ENCODE results near the gene NAT8. TPM values are rescaled to one million over a fixed set of nuclear protein-coding genes. Genes with fewer than 3 reads are reported as not detected.
"Not testable (repeated sequence)": the region's sequence is repeated elsewhere in the genome, so short reads cannot be mapped to it uniquely, and the experiment has no call there.

Gene NAT8
- total and polyA plus RNA-seq, 3 donors from 2014 or later: 6.0 TPM; not detected in 2

- 35 to 42% methylated on average over 5 of the region's 5 CpGs for WGBS, 2 donors
- H3K36me3 ChIP-seq (ENCODE audit: low read depth, missing control alignments); H3K9me3 ChIP-seq; H3K27ac ChIP-seq; intact Hi-C loops (cut with DNase I; ENCODE audit: low total_unique reads); H3K4me3 ChIP-seq; H3K4me1 ChIP-seq; H3K27me3 ChIP-seq: not testable (repeated sequence)
- peak in 2 of 3 experiments; percentile 36 to 49 for TF ChIP-seq CTCF (IDR thresholded peaks at IDR 0.05)
- DNase-seq: peak; percentile 70
Observed at GRCh38 chr2:73679951-73680571, 37.8 kb upstream of the NAT8 start.

GRCh38 chr2:73679237-73679636 is 37.0 kb upstream of the NAT8 start:
- H3K36me3 ChIP-seq (ENCODE audit: low read depth, missing control alignments); H3K27ac ChIP-seq; H3K27me3 ChIP-seq; DNase-seq; H3K4me1 ChIP-seq; H3K9me3 ChIP-seq; H3K4me3 ChIP-seq; intact Hi-C loops (cut with DNase I; ENCODE audit: low total_unique reads): not testable (repeated sequence)
- 79 to 88% methylated on average over 2 of the region's 2 CpGs for WGBS, 2 donors

- H3K27ac ChIP-seq; DNase-seq; intact Hi-C loops (cut with DNase I; ENCODE audit: low total_unique reads); H3K9me3 ChIP-seq; H3K36me3 ChIP-seq (ENCODE audit: low read depth, missing control alignments); H3K27me3 ChIP-seq; H3K4me3 ChIP-seq; H3K4me1 ChIP-seq: not testable (repeated sequence)
- 57 to 68% methylated on average over 2 of the region's 2 CpGs for WGBS, 2 donors
Observed at GRCh38 chr2:73678008-73678407, 35.8 kb upstream of the NAT8 start.

GRCh38 chr2:73676211-73676610 is 34.0 kb upstream of the NAT8 start:
- H3K36me3 ChIP-seq (ENCODE audit: low read depth, missing control alignments); H3K27ac ChIP-seq; H3K27me3 ChIP-seq; DNase-seq; H3K4me1 ChIP-seq; intact Hi-C loops (cut with DNase I; ENCODE audit: low total_unique reads); H3K4me3 ChIP-seq; H3K9me3 ChIP-seq: not testable (repeated sequence)
- WGBS, 2 donors: 81 to 86% methylated on average over 6 of the region's 6 CpGs

GRCh38 chr2:73674696-73675157 is 32.5 kb upstream of the NAT8 start:
- H3K4me1 ChIP-seq; H3K4me3 ChIP-seq; DNase-seq; H3K27ac ChIP-seq; H3K27me3 ChIP-seq; H3K36me3 ChIP-seq (ENCODE audit: low read depth, missing control alignments); H3K9me3 ChIP-seq; intact Hi-C loops (cut with DNase I; ENCODE audit: low total_unique reads): not testable (repeated sequence)
- 79 to 80% methylated on average over 1 of the region's 1 CpG for WGBS, 2 donors

GRCh38 chr2:73669976-73670375 is 27.8 kb upstream of the NAT8 start:
- WGBS, 2 donors: 84 to 89% methylated on average over 5 to 6 of the region's 6 CpGs
- H3K4me1 ChIP-seq; H3K27me3 ChIP-seq; H3K4me3 ChIP-seq; DNase-seq; H3K36me3 ChIP-seq (ENCODE audit: low read depth, missing control alignments); H3K9me3 ChIP-seq; H3K27ac ChIP-seq; intact Hi-C loops (cut with DNase I; ENCODE audit: low total_unique reads): not testable (repeated sequence)

GRCh38 chr2:73667239-73667638 is 25.0 kb upstream of the NAT8 start:
- H3K27me3 ChIP-seq, H3K4me3 ChIP-seq: not testable (repeated sequence)
- WGBS, 2 donors: 97 to 98% methylated on average over 3 of the region's 3 CpGs

GRCh38 chr2:73654175-73654574 is 12.0 kb upstream of the NAT8 start:
- DNase-seq: no peak
- TF ChIP-seq CTCF (IDR thresholded peaks at IDR 0.05) (no peak), POLR2A (IDR thresholded peaks at IDR 0.05) (no peak)
- intact Hi-C loops (cut with DNase I; ENCODE audit: low total_unique reads): no loop called here
- Histone ChIP-seq H3K27me3 (no peaks in the 10 kb centered on the region), H3K4me1 (no peaks in the 10 kb centered on the region), H3K36me3 (ENCODE audit: low read depth, missing control alignments) (no peaks in the 10 kb centered on the region), H3K4me3 (no peak overlapping the region), H3K27ac (no peak overlapping the region), H3K9me3 (no peaks in the 10 kb centered on the region)
- 62 to 64% methylated on average over 2 of the region's 2 CpGs for WGBS, 2 donors

More at GRCh38 chr2:73667239-73667638, 25.0 kb upstream of the NAT8 start:
- H3K4me1 ChIP-seq; DNase-seq; H3K36me3 ChIP-seq (ENCODE audit: low read depth, missing control alignments); intact Hi-C loops (cut with DNase I; ENCODE audit: low total_unique reads); H3K9me3 ChIP-seq; H3K27ac ChIP-seq: not testable (repeated sequence)
